Chondrocyte (in vitro differentiated cells): ENCODE data around the gene ATG12. TPM values are rescaled to one million over a fixed set of nuclear protein-coding genes. Genes with fewer than 3 reads are reported as not detected.
"Not testable (repeated sequence)": the region's sequence is repeated elsewhere in the genome, so short reads cannot be mapped to it uniquely, and the experiment has no call there.

Source experiments
- DNase-seq: peaks from one replicate; pipeline ENCODE4 v3.0.0; 2021; ENCODE audit warnings: mixed read lengths, low spot score
- H3K27ac Mint-ChIP-seq: one replicate; pipeline ENCODE4 v1.8.0; 2021; ENCODE audit warnings: mild to moderate bottlenecking, moderate library complexity, mixed read lengths; ENCODE audit not compliant: unreplicated experiment
- H3K27me3 Mint-ChIP-seq: 2 replicates; pipeline ENCODE4 v1.8.0; 2021; ENCODE audit warnings: low read depth, mixed read lengths
- H3K36me3 Mint-ChIP-seq: 2 replicates; pipeline ENCODE4 v1.8.0; 2021; ENCODE audit warnings: low read depth, mixed read lengths
- H3K4me1 Mint-ChIP-seq: 2 replicates; pipeline ENCODE4 v1.8.0; 2021; ENCODE audit warnings: low read depth, mild to moderate bottlenecking, mixed read lengths
- H3K4me3 Mint-ChIP-seq: one replicate; pipeline ENCODE4 v1.8.0; 2021; ENCODE audit warnings: mild to moderate bottlenecking, moderate library complexity, mixed read lengths; ENCODE audit not compliant: unreplicated experiment
- H3K9me3 Mint-ChIP-seq: 2 replicates; pipeline ENCODE4 v1.8.0; 2021; ENCODE audit warnings: low read depth, mixed read lengths
- total RNA-seq: library from RNA; stranded (reverse); gene quantifications from 3 replicates; pipeline ENCODE4 v1.2.1, GENCODE V29; 2021
- TF ChIP-seq, protein P1 (sequence below): fragments of 200-600 bp; sonication (generic); IDR thresholded peaks from 2 replicates; pipeline ENCODE4 v1.5.0; 2021; ENCODE audit warnings: antibody characterized with exemption, mild to moderate bottlenecking, moderate library complexity

ATG12 gene
- total RNA-seq, 1 donor from 2014 or later: 48.0 TPM

DNA sequence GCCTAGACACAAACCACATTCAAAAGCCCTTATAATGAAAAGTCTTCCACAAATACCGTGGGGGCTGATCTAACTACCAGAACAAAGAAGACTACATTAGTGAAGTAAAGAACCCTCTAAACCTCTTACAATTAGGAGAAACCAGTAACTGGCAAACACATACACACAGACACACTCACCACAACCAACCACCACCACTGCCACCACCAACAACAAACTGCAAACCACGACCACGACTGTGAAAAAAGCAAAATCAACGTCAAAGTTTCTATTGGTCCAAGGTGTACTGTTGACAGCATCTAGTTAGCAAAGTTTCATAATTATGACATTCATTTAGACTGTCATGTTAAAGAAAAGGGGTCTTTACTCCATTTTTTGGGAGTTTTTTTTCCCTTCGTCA, 27.6 kb downstream of the ATG12 start:
- H3K27me3 Mint-ChIP-seq: peaks cover 14% of the 10 kb centered on the region
- no peaks in the 10 kb centered on the region for H3K9me3 Mint-ChIP-seq
- H3K4me1 Mint-ChIP-seq: peaks cover 16% of the 10 kb centered on the region
- DNase-seq: no peak
- peaks cover 3% of the 10 kb centered on the region for H3K36me3 Mint-ChIP-seq
- no peak overlapping the region for H3K4me3 Mint-ChIP-seq
- no peak overlapping the region for H3K27ac Mint-ChIP-seq
- TF ChIP-seq, protein P1, sequence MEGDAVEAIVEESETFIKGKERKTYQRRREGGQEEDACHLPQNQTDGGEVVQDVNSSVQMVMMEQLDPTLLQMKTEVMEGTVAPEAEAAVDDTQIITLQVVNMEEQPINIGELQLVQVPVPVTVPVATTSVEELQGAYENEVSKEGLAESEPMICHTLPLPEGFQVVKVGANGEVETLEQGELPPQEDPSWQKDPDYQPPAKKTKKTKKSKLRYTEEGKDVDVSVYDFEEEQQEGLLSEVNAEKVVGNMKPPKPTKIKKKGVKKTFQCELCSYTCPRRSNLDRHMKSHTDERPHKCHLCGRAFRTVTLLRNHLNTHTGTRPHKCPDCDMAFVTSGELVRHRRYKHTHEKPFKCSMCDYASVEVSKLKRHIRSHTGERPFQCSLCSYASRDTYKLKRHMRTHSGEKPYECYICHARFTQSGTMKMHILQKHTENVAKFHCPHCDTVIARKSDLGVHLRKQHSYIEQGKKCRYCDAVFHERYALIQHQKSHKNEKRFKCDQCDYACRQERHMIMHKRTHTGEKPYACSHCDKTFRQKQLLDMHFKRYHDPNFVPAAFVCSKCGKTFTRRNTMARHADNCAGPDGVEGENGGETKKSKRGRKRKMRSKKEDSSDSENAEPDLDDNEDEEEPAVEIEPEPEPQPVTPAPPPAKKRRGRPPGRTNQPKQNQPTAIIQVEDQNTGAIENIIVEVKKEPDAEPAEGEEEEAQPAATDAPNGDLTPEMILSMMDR: no peak

DNA sequence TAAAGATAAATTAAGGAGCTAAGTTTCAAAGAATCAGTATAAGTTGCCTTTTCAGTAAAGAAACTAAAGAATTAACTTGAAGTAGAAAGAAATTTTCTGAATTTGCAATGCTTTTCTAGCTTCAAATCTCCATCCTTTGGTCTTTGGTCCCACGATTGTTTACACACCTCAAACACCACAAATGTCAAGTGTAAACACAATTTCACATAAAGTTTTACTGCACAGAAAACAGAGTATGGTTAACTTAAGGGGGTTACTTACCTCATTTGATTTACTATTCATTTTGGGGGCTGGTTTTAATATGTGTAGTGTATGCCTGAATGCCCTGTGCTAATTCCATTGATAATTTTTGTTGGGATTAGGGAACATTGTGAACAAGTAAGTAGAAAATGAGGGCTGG, 29.0 kb downstream of the ATG12 start:
- peaks cover 14% of the 10 kb centered on the region for H3K27me3 Mint-ChIP-seq
- H3K4me3 Mint-ChIP-seq: no peak overlapping the region
- TF ChIP-seq, protein P1: no peak
- DNase-seq: no peak
- H3K36me3 Mint-ChIP-seq: peaks cover 10% of the 10 kb centered on the region
- H3K27ac Mint-ChIP-seq: no peak overlapping the region
- peaks cover 16% of the 10 kb centered on the region for H3K4me1 Mint-ChIP-seq
- H3K9me3 Mint-ChIP-seq: no peaks in the 10 kb centered on the region

GRCh38 chr5:115811406-115811805, 30.0 kb downstream of the ATG12 start:
- peaks cover 14% of the 10 kb centered on the region for H3K27me3 Mint-ChIP-seq
- peaks cover 16% of the 10 kb centered on the region for H3K4me1 Mint-ChIP-seq
- H3K9me3 Mint-ChIP-seq: no peaks in the 10 kb centered on the region
- DNase-seq: no peak
- TF ChIP-seq, protein P1: no peak
- no peak overlapping the region for H3K4me3 Mint-ChIP-seq
- H3K27ac Mint-ChIP-seq: no peak overlapping the region
- H3K36me3 Mint-ChIP-seq: peaks cover 11% of the 10 kb centered on the region

- Mint-ChIP-seq H3K27ac (no peak overlapping the region), H3K9me3 (no peaks in the 10 kb centered on the region), H3K27me3 (peaks cover 14% of the 10 kb centered on the region), H3K36me3 (peaks cover 11% of the 10 kb centered on the region), H3K4me3 (no peak overlapping the region), H3K4me1 (peaks cover 12% of the 10 kb centered on the region)
- no peak for DNase-seq
- TF ChIP-seq, protein P1: no peak
These were observed 30.6 kb downstream of the ATG12 start for GRCh38 chr5:115810761-115811160.

- peaks cover 12% of the 10 kb centered on the region for H3K36me3 Mint-ChIP-seq
- TF ChIP-seq, protein P1: no peak
- no peak overlapping the region for H3K4me3 Mint-ChIP-seq
- H3K27ac Mint-ChIP-seq: no peak overlapping the region
- peaks cover 7% of the 10 kb centered on the region for H3K27me3 Mint-ChIP-seq
- no peaks in the 10 kb centered on the region for H3K9me3 Mint-ChIP-seq
- no peak for DNase-seq
- H3K4me1 Mint-ChIP-seq: peaks cover 4% of the 10 kb centered on the region
These were observed 31.4 kb downstream of the ATG12 start for GRCh38 chr5:115809946-115810345.

DNA sequence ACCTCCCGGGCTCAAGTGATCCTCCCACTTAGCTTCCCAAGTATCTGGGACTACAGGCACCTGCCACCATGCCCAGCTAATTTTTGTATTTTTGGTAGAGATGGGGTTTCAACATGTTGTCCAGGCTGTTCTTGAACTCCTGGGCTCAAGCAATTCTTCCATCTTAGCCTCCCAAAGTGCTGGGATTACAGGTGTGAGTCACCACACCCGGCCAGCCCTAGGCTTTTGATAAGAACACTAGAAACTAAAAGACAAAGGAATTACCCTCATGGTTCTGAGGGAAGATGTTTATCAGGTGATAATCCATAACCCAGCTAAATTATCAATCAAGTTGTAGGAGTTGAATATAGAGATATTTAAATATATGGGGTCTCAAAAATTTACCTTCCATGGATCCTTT, 33.3 kb downstream of the ATG12 start:
- not testable (repeated sequence) for H3K4me3 Mint-ChIP-seq, H3K27ac Mint-ChIP-seq, H3K9me3 Mint-ChIP-seq, H3K27me3 Mint-ChIP-seq, H3K4me1 Mint-ChIP-seq, DNase-seq
- H3K36me3 Mint-ChIP-seq: peaks cover 14% of the 10 kb centered on the region
